ENCODE measurements around the gene NOL12.

DNA sequence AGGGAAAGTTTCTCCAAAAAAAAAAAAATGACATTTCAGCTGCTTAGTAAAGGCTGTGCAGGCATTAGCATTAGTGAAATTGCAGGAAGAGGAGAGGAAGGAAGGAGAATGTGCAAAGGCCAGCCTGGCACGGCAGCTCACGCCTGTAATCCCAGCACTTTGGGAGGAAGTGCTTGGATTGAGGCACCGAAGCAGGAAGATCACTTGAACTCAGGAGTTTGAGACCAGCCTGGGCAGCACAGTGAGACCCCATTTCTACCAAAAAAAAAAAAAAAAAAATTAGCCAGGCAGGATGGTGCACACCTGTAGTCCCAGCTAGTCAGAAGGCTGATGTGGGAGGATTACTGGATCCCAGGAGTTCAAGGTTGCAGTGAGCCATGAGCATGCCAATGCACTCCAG is 18.5 kb downstream of the NOL12 start:
- TF ChIP-seq POLR2A (IDR thresholded peaks at IDR 0.05) (no peak), POLR2AphosphoS5 (IDR thresholded peaks at IDR 0.05) (no peak), EP300 (IDR thresholded peaks at IDR 0.05) (no peak)
- TF ChIP-seq, protein P1, sequence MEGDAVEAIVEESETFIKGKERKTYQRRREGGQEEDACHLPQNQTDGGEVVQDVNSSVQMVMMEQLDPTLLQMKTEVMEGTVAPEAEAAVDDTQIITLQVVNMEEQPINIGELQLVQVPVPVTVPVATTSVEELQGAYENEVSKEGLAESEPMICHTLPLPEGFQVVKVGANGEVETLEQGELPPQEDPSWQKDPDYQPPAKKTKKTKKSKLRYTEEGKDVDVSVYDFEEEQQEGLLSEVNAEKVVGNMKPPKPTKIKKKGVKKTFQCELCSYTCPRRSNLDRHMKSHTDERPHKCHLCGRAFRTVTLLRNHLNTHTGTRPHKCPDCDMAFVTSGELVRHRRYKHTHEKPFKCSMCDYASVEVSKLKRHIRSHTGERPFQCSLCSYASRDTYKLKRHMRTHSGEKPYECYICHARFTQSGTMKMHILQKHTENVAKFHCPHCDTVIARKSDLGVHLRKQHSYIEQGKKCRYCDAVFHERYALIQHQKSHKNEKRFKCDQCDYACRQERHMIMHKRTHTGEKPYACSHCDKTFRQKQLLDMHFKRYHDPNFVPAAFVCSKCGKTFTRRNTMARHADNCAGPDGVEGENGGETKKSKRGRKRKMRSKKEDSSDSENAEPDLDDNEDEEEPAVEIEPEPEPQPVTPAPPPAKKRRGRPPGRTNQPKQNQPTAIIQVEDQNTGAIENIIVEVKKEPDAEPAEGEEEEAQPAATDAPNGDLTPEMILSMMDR (IDR thresholded peaks at IDR 0.05) = no peak

Measured in gastroesophageal sphincter (tissue), 3 donors.